Thyroid gland (tissue), 4 donors: Measurements from ENCODE around the gene SND1.

ENCODE experiments used
- CTCF ChIP-seq, 6 experiments: fragments of 200-600 bp in 3 of 6; fragments of 450-650 bp in 3 of 6; sonication (generic) in 3 of 6; IDR thresholded peaks; one replicate each; pipeline ENCODE4 v1.5.1; 2016 to 2019; ENCODE audit warnings: antibody characterized with exemption in 6 of 6, mild to moderate bottlenecking in 2 of 6, inconsistent platforms in 1 of 6, moderate library complexity in 1 of 6
- POLR2A ChIP-seq, 2 donors: fragments of 450-650 bp; IDR thresholded peaks; one replicate each; pipeline ENCODE4 v1.6.1; 2017; ENCODE audit warnings: antibody characterized with exemption in 2 of 2, mild to moderate bottlenecking in 2 of 2, moderate library complexity in 1 of 2

GRCh38 chr7:127863082-127863481, 211.1 kb downstream of the SND1 start:
- no peak for TF ChIP-seq CTCF (IDR thresholded peaks at IDR 0.05)
- no peak for TF ChIP-seq POLR2A (IDR thresholded peaks at IDR 0.05)
